Ovary (tissue), 1 donor: ENCODE results near the gene MAPK8IP3.

Experiments used
- EP300 ChIP-seq: sonication (generic); formaldehyde crosslinking; IDR thresholded peaks from one replicate; pipeline ENCODE4 v1.6.1; 2017; ENCODE audit warnings: antibody characterized with exemption
- POLR2A ChIP-seq: fragments of 450-650 bp; IDR thresholded peaks from one replicate; pipeline ENCODE4 v1.6.1; 2017; ENCODE audit warnings: antibody characterized with exemption, mild to moderate bottlenecking, moderate library complexity

GRCh38 chr16:1666316-1666715 is 39.7 kb upstream of the MAPK8IP3 start:
- no peak for TF ChIP-seq POLR2A
- no peak for TF ChIP-seq EP300
